Fibroblast of mammary gland (primary cell): ENCODE measurements around the gene GPR25.

Experiments used
- DNase-seq: peaks from one replicate; pipeline ENCODE4 v3.0.0-alpha.2; 2010; ENCODE audit warnings: low read depth
- H3K4me3 ChIP-seq: 2 replicates; pipeline ENCODE4 v1.5.1; 2011; ENCODE audit warnings: low read depth, mild to moderate bottlenecking, low read length, moderate library complexity; ENCODE audit not compliant: control insufficient read depth
- CTCF ChIP-seq: conservative IDR thresholded peaks from 2 replicates; pipeline ENCODE4 v1.5.1; 2011; ENCODE audit warnings: low read depth, low read length, inconsistent platforms; ENCODE audit not compliant: control insufficient read depth, insufficient read depth

GPR25 gene

GRCh38 chr1:200845360-200845759, 27.4 kb upstream of the GPR25 start:
- DNase-seq: no peak
- H3K4me3 ChIP-seq: no peak overlapping the region
- no peak for TF ChIP-seq CTCF

- DNase-seq: no peak
- TF ChIP-seq CTCF: no peak
- H3K4me3 ChIP-seq: no peak overlapping the region
These were observed 26.4 kb upstream of the GPR25 start for GRCh38 chr1:200846398-200846797.

GRCh38 chr1:200849430-200849829, 23.4 kb upstream of the GPR25 start:
- no peak for DNase-seq
- TF ChIP-seq CTCF: no peak
- H3K4me3 ChIP-seq: no peak overlapping the region

GRCh38 chr1:200850554-200850953, 22.2 kb upstream of the GPR25 start:
- H3K4me3 ChIP-seq: no peak overlapping the region
- DNase-seq: no peak
- TF ChIP-seq CTCF: no peak

GRCh38 chr1:200856716-200857357, 15.9 kb upstream of the GPR25 start:
- peak; percentile 38 for DNase-seq
- TF ChIP-seq CTCF: no peak
- no peak overlapping the region for H3K4me3 ChIP-seq

GRCh38 chr1:200857804-200858203, 15.0 kb upstream of the GPR25 start:
- no peak for TF ChIP-seq CTCF
- no peak overlapping the region for H3K4me3 ChIP-seq
- DNase-seq: no peak

- no peak overlapping the region for H3K4me3 ChIP-seq
- TF ChIP-seq CTCF: no peak
- no peak for DNase-seq
These were observed 10.7 kb upstream of the GPR25 start for GRCh38 chr1:200861937-200862647.
